GM12891 (cell line): ENCODE results near the gene RPL6.

Source experiments
- PAX5 ChIP-seq: IDR thresholded peaks from 2 replicates; pipeline ENCODE4 v1.6.1; 2011; ENCODE audit warnings: low read length, moderate library complexity, mild to moderate bottlenecking; ENCODE audit not compliant: insufficient read depth, severe bottlenecking
- POLR2A ChIP-seq: IDR thresholded peaks from 2 replicates; pipeline ENCODE4 v1.6.1; 2011; ENCODE audit warnings: low read depth, low read length, control low read depth
- POLR2AphosphoS5 ChIP-seq: IDR thresholded peaks from 2 replicates; pipeline ENCODE4 v1.6.1; 2011; ENCODE audit warnings: low read depth, low read length, control low read depth
- SPI1 ChIP-seq: IDR thresholded peaks from 2 replicates; pipeline ENCODE4 v1.6.1; 2011; ENCODE audit warnings: low read depth, low read length, control low read depth
- TAF1 ChIP-seq: IDR thresholded peaks from 2 replicates; pipeline ENCODE4 v1.6.1; 2011; ENCODE audit warnings: low read depth, low read length, control low read depth

DNA sequence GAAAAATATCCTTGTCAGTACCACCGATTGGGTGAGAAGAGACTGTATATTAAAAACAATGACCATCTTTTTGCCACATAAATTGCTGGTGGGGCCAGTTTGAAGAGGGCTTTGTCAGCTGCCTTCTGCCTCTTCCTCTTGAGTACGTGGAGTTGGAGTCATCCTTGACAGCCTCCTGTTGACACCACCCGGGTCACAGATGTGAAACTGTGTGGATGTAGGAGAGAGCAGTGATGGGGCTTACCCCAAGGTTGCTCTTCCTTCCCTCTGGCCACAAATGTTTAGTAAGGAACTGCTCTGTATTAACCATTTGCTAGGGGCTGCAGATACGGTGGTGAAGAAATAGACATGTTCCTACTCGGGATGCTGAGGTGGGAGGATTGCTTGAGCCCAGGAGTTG lies 21.5 kb upstream of the RPL6 start:
- no peak for TF ChIP-seq POLR2A
- no peak for TF ChIP-seq POLR2AphosphoS5
- TF ChIP-seq SPI1, result 0 out of 2 replicates have a peak, but pooled peaks have one; percentile 6
- TF ChIP-seq TAF1, result no peak
- TF ChIP-seq PAX5, result no peak
